ENCODE results near the gene ADD2.

- TF ChIP-seq CTCF (conservative IDR thresholded peaks at IDR 0.05; ENCODE audit: low read depth, low read length) (no peak), EZH2 (IDR thresholded peaks at IDR 0.05; ENCODE audit: low read length, unreplicated experiment) (no peak)
Observed at GRCh38 chr2:70711191-70711590, 56.8 kb downstream of the ADD2 start.

Measured in PC-3 (cell line).